HG03442 (cell line): ENCODE measurements around the gene PANX3.

Experiments
- ATAC-seq: cut with Tn5 transposase; IDR thresholded peaks from one replicate; pipeline ENCODE4 v1.9.1; 2021; ENCODE audit warnings: mild to moderate bottlenecking, moderate library complexity; ENCODE audit not compliant: unreplicated experiment

Gene PANX3

GRCh38 chr11:124656774-124657630 lies 45.8 kb downstream of the PANX3 start:
- ATAC-seq = no peak

- ATAC-seq = no peak
Measured at GRCh38 chr11:124657904-124658303, 46.7 kb downstream of the PANX3 start.

GRCh38 chr11:124658501-124658900 lies 47.3 kb downstream of the PANX3 start:
- ATAC-seq = no peak

- ATAC-seq = no peak
Measured at GRCh38 chr11:124658986-124659385, 47.8 kb downstream of the PANX3 start.

- no peak for ATAC-seq
Measured at GRCh38 chr11:124661553-124661952, 50.3 kb downstream of the PANX3 start.

- no peak for ATAC-seq
Measured at GRCh38 chr11:124662106-124662505, 50.9 kb downstream of the PANX3 start.

- ATAC-seq = no peak
Measured at GRCh38 chr11:124663861-124664260, 52.6 kb downstream of the PANX3 start.

- ATAC-seq = no peak
Measured at GRCh38 chr11:124667601-124668000, 56.4 kb downstream of the PANX3 start.

GRCh38 chr11:124669193-124669592 lies 58.0 kb downstream of the PANX3 start:
- ATAC-seq = no peak
